GM23338 (cell line): Measurements from ENCODE around the gene PCLO. TPM values are rescaled to one million over a fixed set of nuclear protein-coding genes. Genes with fewer than 3 reads are reported as not detected.

Experiments
- ATAC-seq: fragments of 200-7000 bp; cut with Tn5 transposase; 3 replicates; pipeline ENCODE4 v1.9.1; 2020
- DNase-seq: peaks from one replicate; pipeline ENCODE4 v3.0.0-alpha.2; 2015; ENCODE audit warnings: low spot score
- H2AFZ ChIP-seq: fragments of 200-600 bp; sonication (generic); 2 replicates; pipeline ENCODE4 v1.8.0; 2016; ENCODE audit warnings: antibody characterized with exemption, mild to moderate bottlenecking, moderate library complexity
- H3F3A ChIP-seq: fragments of 200-600 bp; sonication (generic); replicated peaks from 2 replicates; pipeline ENCODE4 v1.8.0; 2017; ENCODE audit warnings: antibody characterized with exemption, mixed run types, low read depth
- H3K27ac ChIP-seq: fragments of 200-600 bp; sonication (generic); 2 replicates; pipeline ENCODE4 v1.6.1; 2016; ENCODE audit warnings: low read depth
- H3K27me3 ChIP-seq: fragments of 200-600 bp; sonication (generic); 2 replicates; pipeline ENCODE4 v1.8.0; 2016; ENCODE audit warnings: mild to moderate bottlenecking, mixed run types, moderate library complexity; ENCODE audit not compliant: insufficient read depth
- H3K36me3 ChIP-seq: fragments of 200-600 bp; sonication (generic); 2 replicates; pipeline ENCODE4 v1.8.0; 2016; ENCODE audit warnings: mild to moderate bottlenecking; ENCODE audit not compliant: insufficient read depth
- H3K4me1 ChIP-seq: fragments of 200-600 bp; sonication (generic); 2 replicates; pipeline ENCODE4 v1.8.0; 2016; ENCODE audit warnings: mild to moderate bottlenecking, moderate library complexity; ENCODE audit not compliant: insufficient read depth
- H3K4me2 ChIP-seq: fragments of 200-600 bp; sonication (generic); 2 replicates; pipeline ENCODE4 v1.7.1; 2017; ENCODE audit warnings: mixed run types
- H3K4me3 ChIP-seq: fragments of 200-600 bp; sonication (generic); 2 replicates; pipeline ENCODE4 v1.6.1; 2016; ENCODE audit warnings: mixed run types
- H3K79me2 ChIP-seq: fragments of 200-600 bp; sonication (generic); replicated peaks from 2 replicates; pipeline ENCODE4 v1.8.0; 2017; ENCODE audit warnings: mild to moderate bottlenecking; ENCODE audit not compliant: insufficient read depth
- H3K9me2 ChIP-seq: fragments of 200-600 bp; sonication (generic); 2 replicates; pipeline ENCODE4 v1.8.0; 2017; ENCODE audit not compliant: insufficient read depth
- H4K20me1 ChIP-seq: fragments of 200-600 bp; sonication (generic); replicated peaks from 2 replicates; pipeline ENCODE4 v1.8.0; 2017; ENCODE audit warnings: mild to moderate bottlenecking; ENCODE audit not compliant: insufficient read depth
- H3K27ac Mint-ChIP-seq: 2 replicates; pipeline ENCODE4 v1.8.0; 2020; ENCODE audit warnings: inconsistent platforms, mild to moderate bottlenecking, moderate library complexity, mixed read lengths
- H3K27me3 Mint-ChIP-seq: 3 replicates; pipeline ENCODE4 v1.8.0; 2022; ENCODE audit warnings: low read depth, mild to moderate bottlenecking, moderate library complexity, mixed read lengths, inconsistent platforms; ENCODE audit not compliant: insufficient read depth, poor library complexity
- H3K36me3 Mint-ChIP-seq: 3 replicates; pipeline ENCODE4 v1.8.0; 2021; ENCODE audit warnings: low read depth, mild to moderate bottlenecking, inconsistent platforms, moderate library complexity, mixed read lengths
- H3K4me1 Mint-ChIP-seq: 3 replicates; pipeline ENCODE4 v1.8.0; 2020; ENCODE audit warnings: mild to moderate bottlenecking, inconsistent platforms, mixed read lengths
- H3K4me3 Mint-ChIP-seq: 3 replicates; pipeline ENCODE4 v1.8.0; 2021; ENCODE audit warnings: moderate library complexity, mild to moderate bottlenecking, inconsistent platforms, mixed read lengths
- H3K9me3 Mint-ChIP-seq: 3 replicates; pipeline ENCODE4 v1.8.0; 2020; ENCODE audit warnings: moderate library complexity, mild to moderate bottlenecking, inconsistent platforms, mixed read lengths
- CREB1 ChIP-seq: fragments of 250-450 bp; sonication (Bioruptor Pico); IDR thresholded peaks from 2 replicates; pipeline ENCODE4 v1.5.0; 2020; ENCODE audit warnings: low read depth, mild to moderate bottlenecking, moderate library complexity
- CTCF ChIP-seq, 2 experiments: fragments of 200-600 bp in 1 of 2; sonication (generic) in 1 of 2; conservative IDR thresholded peaks; 2 replicates each; pipeline versions ENCODE4 v1.5.1 to v1.6.1; 2016 to 2017; ENCODE audit warnings: antibody characterized with exemption in 2 of 2, low read depth in 2 of 2, mild to moderate bottlenecking in 2 of 2, moderate library complexity in 1 of 2
- ETS1 ChIP-seq: IDR thresholded peaks from 2 replicates; pipeline ENCODE4 v1.6.1; 2016; ENCODE audit warnings: antibody characterized with exemption
- EZH2 ChIP-seq: fragments of 200-600 bp; sonication (generic); IDR thresholded peaks from one replicate; pipeline ENCODE4 v1.8.0; 2017; ENCODE audit warnings: antibody characterized with exemption, mild to moderate bottlenecking, low read depth; ENCODE audit not compliant: unreplicated experiment
- EZH2phosphoT487 ChIP-seq: fragments of 200-600 bp; sonication (generic); IDR thresholded peaks from one replicate; pipeline ENCODE4 v1.8.1; 2018; ENCODE audit warnings: antibody characterized with exemption; ENCODE audit not compliant: unreplicated experiment
- JUNB ChIP-seq: IDR thresholded peaks from one replicate; pipeline ENCODE4 v1.6.1; 2016; ENCODE audit warnings: antibody characterized with exemption; ENCODE audit not compliant: unreplicated experiment
- NANOG ChIP-seq: IDR thresholded peaks from 2 replicates; pipeline ENCODE4 v1.6.1; 2016; ENCODE audit warnings: antibody characterized with exemption, borderline replicate concordance
- POLR2AphosphoS5 ChIP-seq: IDR thresholded peaks from 2 replicates; pipeline ENCODE4 v1.6.1; 2016; ENCODE audit warnings: antibody characterized with exemption, low read depth
- STAT1 ChIP-seq: IDR thresholded peaks from one replicate; pipeline ENCODE4 v1.6.1; 2016; ENCODE audit warnings: antibody characterized with exemption; ENCODE audit not compliant: unreplicated experiment
- ZNF114 ChIP-seq: fragments of 250-450 bp; sonication (Bioruptor Pico); IDR thresholded peaks from 2 replicates; pipeline ENCODE4 v1.5.0; 2020; ENCODE audit warnings: mild to moderate bottlenecking, moderate library complexity
- ZNF331 ChIP-seq: fragments of 250-450 bp; sonication (Bioruptor Pico); IDR thresholded peaks from 2 replicates; pipeline ENCODE4 v1.5.0; 2020; ENCODE audit warnings: low read depth, mild to moderate bottlenecking, moderate library complexity
- ZNF462 ChIP-seq: fragments of 250-450 bp; sonication (Bioruptor Pico); IDR thresholded peaks from 2 replicates; pipeline ENCODE4 v1.5.0; 2020; ENCODE audit warnings: mild to moderate bottlenecking, moderate library complexity
- polyA plus RNA-seq: library from polyadenylated mRNA; unstranded; fragments of >200 nt; fragmentation: Nextera tagmentation; extraction: Ambion mirVana; gene quantifications from 2 replicates; pipeline ENCODE4 v1.2.1, GENCODE V29; 2016
- total RNA-seq: library from RNA; depleted of rRNA; stranded (reverse); fragments of >200 nt; shearing (Covaris generic); gene quantifications from 2 replicates; pipeline ENCODE4 v1.2.3, GENCODE V29; 2014
- TF ChIP-seq, protein P1 (sequence below): IDR thresholded peaks from one replicate; pipeline ENCODE4 v1.6.1; 2018; ENCODE audit warnings: antibody characterized with exemption; ENCODE audit not compliant: unreplicated experiment

The PCLO gene
- total and polyA plus RNA-seq, 2 experiments from 2014 or later, result 7.4 to 9.1 TPM

DNA sequence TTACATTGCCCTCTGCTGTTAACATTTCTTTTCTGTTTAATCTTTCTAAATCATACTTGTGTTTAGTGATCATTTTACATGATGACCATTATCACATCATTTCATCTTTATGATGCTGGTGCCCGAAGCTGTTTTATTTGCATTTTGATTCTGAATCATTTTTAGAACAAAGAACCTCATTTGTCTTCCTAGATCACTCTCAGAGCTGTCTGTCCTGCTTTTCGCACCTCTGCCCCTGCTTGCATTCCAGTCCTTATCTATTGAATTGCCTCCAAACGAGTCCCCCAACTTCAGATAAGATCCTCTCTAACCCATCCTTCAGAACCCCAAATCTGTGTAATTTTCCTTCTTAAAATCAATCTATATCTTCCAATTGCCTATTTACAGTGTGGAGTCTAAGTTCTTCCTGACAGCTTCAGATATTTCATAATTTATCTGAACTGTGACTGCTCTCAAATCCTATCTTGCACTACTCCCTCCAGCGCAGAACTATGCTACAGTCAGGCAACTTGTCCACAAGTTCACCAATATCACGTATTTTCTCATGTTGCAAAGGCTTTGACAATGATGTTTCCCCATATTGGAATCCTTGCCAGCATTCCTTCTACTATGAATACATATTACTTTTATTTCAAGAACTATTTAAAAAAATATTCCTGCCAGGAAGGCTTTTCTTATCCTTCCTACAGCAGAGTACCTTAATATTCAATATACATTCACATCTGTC is 372.6 kb downstream of the PCLO start:
- H3K36me3 ChIP-seq, result no peaks in the 10 kb centered on the region
- H3K4me1 Mint-ChIP-seq, result no peaks in the 10 kb centered on the region
- no peaks in the 10 kb centered on the region for H3K79me2 ChIP-seq
- DNase-seq (no peak), ATAC-seq (no peak)
- no peak overlapping the region for H2AFZ ChIP-seq
- TF ChIP-seq ETS1, result no peak
- TF ChIP-seq CREB1, result no peak
- TF ChIP-seq STAT1, result no peak
- no peak for TF ChIP-seq EZH2
- no peak for TF ChIP-seq ZNF114 (CRISPR knock-in tag)
- TF ChIP-seq EZH2phosphoT487, result no peak
- TF ChIP-seq CTCF (conservative IDR thresholded peaks at IDR 0.05; ENCODE audit: low read depth in 2 of 2), result no peak
- TF ChIP-seq JUNB, result no peak
- TF ChIP-seq ZNF462, result no peak
- TF ChIP-seq NANOG, result no peak
- TF ChIP-seq, protein P1, sequence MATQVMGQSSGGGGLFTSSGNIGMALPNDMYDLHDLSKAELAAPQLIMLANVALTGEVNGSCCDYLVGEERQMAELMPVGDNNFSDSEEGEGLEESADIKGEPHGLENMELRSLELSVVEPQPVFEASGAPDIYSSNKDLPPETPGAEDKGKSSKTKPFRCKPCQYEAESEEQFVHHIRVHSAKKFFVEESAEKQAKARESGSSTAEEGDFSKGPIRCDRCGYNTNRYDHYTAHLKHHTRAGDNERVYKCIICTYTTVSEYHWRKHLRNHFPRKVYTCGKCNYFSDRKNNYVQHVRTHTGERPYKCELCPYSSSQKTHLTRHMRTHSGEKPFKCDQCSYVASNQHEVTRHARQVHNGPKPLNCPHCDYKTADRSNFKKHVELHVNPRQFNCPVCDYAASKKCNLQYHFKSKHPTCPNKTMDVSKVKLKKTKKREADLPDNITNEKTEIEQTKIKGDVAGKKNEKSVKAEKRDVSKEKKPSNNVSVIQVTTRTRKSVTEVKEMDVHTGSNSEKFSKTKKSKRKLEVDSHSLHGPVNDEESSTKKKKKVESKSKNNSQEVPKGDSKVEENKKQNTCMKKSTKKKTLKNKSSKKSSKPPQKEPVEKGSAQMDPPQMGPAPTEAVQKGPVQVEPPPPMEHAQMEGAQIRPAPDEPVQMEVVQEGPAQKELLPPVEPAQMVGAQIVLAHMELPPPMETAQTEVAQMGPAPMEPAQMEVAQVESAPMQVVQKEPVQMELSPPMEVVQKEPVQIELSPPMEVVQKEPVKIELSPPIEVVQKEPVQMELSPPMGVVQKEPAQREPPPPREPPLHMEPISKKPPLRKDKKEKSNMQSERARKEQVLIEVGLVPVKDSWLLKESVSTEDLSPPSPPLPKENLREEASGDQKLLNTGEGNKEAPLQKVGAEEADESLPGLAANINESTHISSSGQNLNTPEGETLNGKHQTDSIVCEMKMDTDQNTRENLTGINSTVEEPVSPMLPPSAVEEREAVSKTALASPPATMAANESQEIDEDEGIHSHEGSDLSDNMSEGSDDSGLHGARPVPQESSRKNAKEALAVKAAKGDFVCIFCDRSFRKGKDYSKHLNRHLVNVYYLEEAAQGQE, result no peak
- TF ChIP-seq ZNF331 (CRISPR knock-in tag), result no peak
- no peak for TF ChIP-seq POLR2AphosphoS5
- no peak overlapping the region for H3K4me2 ChIP-seq
- no peak overlapping the region for H3K4me3 Mint-ChIP-seq
- peaks cover 6% of the 10 kb centered on the region; the same call in 2 of the 3 replicates for H3K36me3 Mint-ChIP-seq
- no peaks in the 10 kb centered on the region for H3K9me2 ChIP-seq
- no peaks in the 10 kb centered on the region for H4K20me1 ChIP-seq
- no peaks in the 10 kb centered on the region for H3F3A ChIP-seq
- no peak overlapping the region for H3K27ac ChIP-seq
- no peak overlapping the region for H3K4me3 ChIP-seq
- no peaks in the 10 kb centered on the region for H3K4me1 ChIP-seq
- H3K27ac Mint-ChIP-seq, result no peak overlapping the region
- peaks cover 12% of the 10 kb centered on the region; the same call in 2 of the 3 replicates for H3K9me3 Mint-ChIP-seq
- no peaks in the 10 kb centered on the region for H3K27me3 ChIP-seq
- no peaks in the 10 kb centered on the region for H3K27me3 Mint-ChIP-seq
